GM21786 (cell line): ENCODE results near the gene LRRK1.

ENCODE experiments used
- ATAC-seq: cut with Tn5 transposase; IDR thresholded peaks from one replicate; pipeline ENCODE4 v1.9.1; 2021; ENCODE audit not compliant: unreplicated experiment

LRRK1 gene

GRCh38 chr15:100918690-100919480 lies at the start of gene LRRK1:
Gene LRRK1 (plus strand): TSS chr15:100919357. CDS start chr15:100924633, 5,276 bp downstream.
- no peak for ATAC-seq

- peak; percentile 55 for ATAC-seq
These were observed 46.0 kb upstream of the LRRK1 start for GRCh38 chr15:100873029-100873677.

GRCh38 chr15:100875495-100875894 lies 43.7 kb upstream of the LRRK1 start:
- no peak for ATAC-seq

- no peak for ATAC-seq
These were observed 43.2 kb upstream of the LRRK1 start for GRCh38 chr15:100875976-100876375.

GRCh38 chr15:100877551-100877950 lies 41.6 kb upstream of the LRRK1 start:
- no peak for ATAC-seq

GRCh38 chr15:100878130-100878529 lies 41.0 kb upstream of the LRRK1 start:
- ATAC-seq: no peak

- no peak for ATAC-seq
These were observed 40.5 kb upstream of the LRRK1 start for GRCh38 chr15:100878648-100879047.

- ATAC-seq: no peak
These were observed 40.1 kb upstream of the LRRK1 start for GRCh38 chr15:100879061-100879463.

GRCh38 chr15:100879464-100880138 lies 39.6 kb upstream of the LRRK1 start, which contains the start of gene ALDH1A3:
Gene ALDH1A3 (plus strand): TSS chr15:100879831. CDS start chr15:100879908, 77 bp downstream.
- ATAC-seq: no peak

GRCh38 chr15:100880139-100880896 lies 38.8 kb upstream of the LRRK1 start:
- ATAC-seq: no peak

- no peak for ATAC-seq
These were observed 38.3 kb upstream of the LRRK1 start for GRCh38 chr15:100880897-100881242.

- no peak for ATAC-seq
These were observed 37.4 kb upstream of the LRRK1 start for GRCh38 chr15:100881573-100882336.

- ATAC-seq: no peak
These were observed 34.0 kb upstream of the LRRK1 start for GRCh38 chr15:100885116-100885515.

- no peak for ATAC-seq
These were observed 33.3 kb upstream of the LRRK1 start for GRCh38 chr15:100885811-100886210.

GRCh38 chr15:100887211-100887913 lies 31.8 kb upstream of the LRRK1 start:
- no peak for ATAC-seq

- no peak for ATAC-seq
These were observed 29.6 kb upstream of the LRRK1 start for GRCh38 chr15:100889385-100890050.

- no peak for ATAC-seq
These were observed 29.0 kb upstream of the LRRK1 start for GRCh38 chr15:100890051-100890720.

- no peak for ATAC-seq
These were observed 28.3 kb upstream of the LRRK1 start for GRCh38 chr15:100890850-100891249.
